Measurements from ENCODE around the gene KIAA1586. TPM values are rescaled to one million over a fixed set of nuclear protein-coding genes. Genes with fewer than 3 reads are reported as not detected.

Gene KIAA1586
- polyA plus RNA-seq, 3 donors = 24.4 to 26.5 (median 25.3) TPM

DNA sequence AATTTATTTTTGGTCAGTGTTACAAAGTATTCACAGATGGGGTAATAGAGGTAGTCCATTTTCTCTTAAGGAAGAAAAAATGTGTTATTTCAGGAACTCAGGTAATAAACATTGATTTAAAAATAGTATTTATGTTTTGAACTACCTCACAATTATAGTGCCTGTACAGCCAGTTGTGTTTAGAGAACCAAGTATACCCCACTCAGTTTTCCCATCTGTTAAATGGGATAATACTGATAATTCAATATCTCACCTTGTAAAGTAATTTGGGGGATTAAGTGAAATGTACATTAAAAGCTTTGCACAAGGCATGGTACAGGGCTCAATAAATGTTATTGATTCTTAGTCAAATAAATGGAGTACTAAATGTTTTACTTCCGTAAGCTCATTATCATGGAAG is 48.2 kb downstream of the KIAA1586 start:
- DNase-seq (ENCODE audit: low read depth in 3 of 3, low spot score in 2 of 3) = no peak

DNA sequence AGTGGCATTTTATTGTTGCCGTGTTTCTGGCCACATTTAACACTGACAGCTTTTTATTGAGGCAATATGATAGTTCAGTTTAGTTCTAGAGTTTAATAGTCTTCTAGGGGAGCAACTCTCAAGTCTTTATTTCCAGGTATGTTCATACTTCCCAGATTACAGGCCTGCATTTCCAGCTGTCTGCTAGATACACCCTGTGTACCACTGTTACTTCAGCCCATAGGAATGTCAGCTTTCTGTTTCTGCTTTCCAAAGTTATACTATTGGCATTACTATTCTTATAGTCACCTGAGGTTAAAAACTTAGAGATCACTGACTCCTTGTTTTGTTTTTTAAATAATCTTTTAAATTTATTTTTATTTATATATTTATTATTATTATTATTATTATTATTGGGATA is 51.1 kb downstream of the KIAA1586 start:
- no peak for DNase-seq (ENCODE audit: low read depth in 3 of 3, low spot score in 2 of 3)

DNA sequence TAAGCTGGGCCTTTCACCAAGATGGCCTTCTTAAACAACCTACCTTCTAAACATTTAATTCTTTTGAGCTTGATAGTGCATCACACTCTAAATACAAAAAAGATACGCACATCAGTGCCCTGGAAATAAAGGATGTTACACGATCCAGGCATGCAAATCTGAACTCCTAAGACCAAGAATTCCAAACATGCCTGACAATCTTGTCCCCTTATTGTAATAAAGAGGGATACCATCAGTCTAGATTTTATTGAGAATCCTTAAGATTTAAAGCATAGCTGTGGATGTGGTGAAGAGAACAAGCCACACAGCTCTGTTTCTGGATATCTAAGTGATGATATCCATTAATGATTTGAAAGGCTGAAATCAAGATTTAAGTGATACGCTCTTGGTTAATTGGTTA is 56.5 kb downstream of the KIAA1586 start:
- no peak for DNase-seq (ENCODE audit: low read depth in 3 of 3, low spot score in 2 of 3)

DNA sequence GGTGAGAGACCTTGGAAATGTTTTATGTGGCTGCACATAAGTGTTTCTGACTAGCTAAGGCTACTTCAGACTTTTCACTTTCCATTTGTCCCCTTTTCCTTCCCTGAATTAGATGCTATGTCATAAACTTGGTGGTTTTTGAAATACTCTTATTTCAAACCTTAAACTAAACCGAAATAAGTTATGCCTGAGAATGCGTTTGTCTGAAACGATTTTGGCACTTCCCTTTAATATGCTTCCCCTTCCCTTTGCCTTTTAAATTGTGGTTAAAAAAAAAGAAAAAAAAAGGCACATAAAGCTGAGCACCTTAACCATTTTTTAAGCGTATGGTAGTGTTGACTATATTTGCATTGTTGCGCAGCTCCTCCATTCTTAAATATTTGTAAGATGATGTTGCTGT is 57.8 kb downstream of the KIAA1586 start:
- no peak for DNase-seq (ENCODE audit: low read depth in 3 of 3, low spot score in 2 of 3)

Other genes starting within 250 kb of the KIAA1586 start
- gene BEND6, start 91.6 kb upstream of the KIAA1586 start, polyA plus RNA-seq (ENCODE audit: insufficient read length in 3 of 3) = 1 to 10 TPM; 6.0 to 6.8 (median 6.0) TPM
- gene ZNF451, start 43.5 kb downstream of the KIAA1586 start, polyA plus RNA-seq (ENCODE audit: insufficient read length in 3 of 3) = 10 to 100 TPM; 33.2 to 38.9 (median 35.4) TPM
- 1 to 10 TPM; 4.9 to 5.9 (median 5.4) TPM for gene BAG2, start 125.6 kb downstream of the KIAA1586 start, polyA plus RNA-seq (ENCODE audit: insufficient read length in 3 of 3)
- 10 to 100 TPM; 40.9 to 42.9 (median 41.9) TPM for gene RAB23, start 175.6 kb downstream of the KIAA1586 start, polyA plus RNA-seq (ENCODE audit: insufficient read length in 3 of 3)

All from right renal cortex interstitium (tissue), 3 donors.